Keratinocyte (primary cell): Measurements from ENCODE around the gene SLC22A31. TPM values are rescaled to one million over a fixed set of nuclear protein-coding genes. Genes with fewer than 3 reads are reported as not detected.

Experiments used
- DNase-seq: peaks from one replicate; pipeline ENCODE4 v3.0.0-alpha.2; 2011; ENCODE audit warnings: low read depth, missing footprints, low spot score
- FAIRE-seq: peaks from 2 replicates; lab custom pipeline; 2011; peaks lifted over from hg19 to GRCh38; lab: Jason Lieb, UNC
- H2AFZ ChIP-seq: 2 replicates; pipeline ENCODE4 v1.6.0; 2012; ENCODE audit warnings: low read length, control low read depth, inconsistent platforms; ENCODE audit not compliant: control insufficient read depth
- H3K27ac ChIP-seq: 2 replicates; pipeline ENCODE4 v1.5.1; 2011; ENCODE audit warnings: low read length; ENCODE audit not compliant: control insufficient read depth, insufficient read depth
- H3K27me3 ChIP-seq: 3 replicates; pipeline ENCODE4 v1.6.0; 2011; ENCODE audit warnings: low read length; ENCODE audit not compliant: control insufficient read depth, insufficient read depth; ENCODE audit errors: extremely low read depth
- H3K36me3 ChIP-seq, 2 experiments: 2 replicates in 1 of 2; 3 replicates in 1 of 2; pipeline ENCODE4 v1.5.1; 2011; ENCODE audit warnings: low read length in 2 of 2, mild to moderate bottlenecking in 1 of 2; ENCODE audit not compliant: control insufficient read depth in 2 of 2, insufficient read depth in 2 of 2; ENCODE audit errors: extremely low read depth in 1 of 2
- H3K4me1 ChIP-seq: 3 replicates; pipeline ENCODE4 v1.5.1; 2011; ENCODE audit warnings: low read length; ENCODE audit not compliant: control insufficient read depth, insufficient read depth; ENCODE audit errors: extremely low read depth
- H3K4me2 ChIP-seq: 3 replicates; pipeline ENCODE4 v1.6.0; 2011; ENCODE audit warnings: low read depth, low read length; ENCODE audit not compliant: control insufficient read depth, insufficient read depth; ENCODE audit errors: extremely low read depth
- H3K4me3 ChIP-seq, 3 experiments: fragments of 200-600 bp in 1 of 3; sonication (generic) in 1 of 3; 2 replicates in 2 of 3; 3 replicates in 1 of 3; pipeline ENCODE4 v1.5.1; 2011 to 2016; ENCODE audit warnings: low read length in 3 of 3, mild to moderate bottlenecking in 3 of 3, control low read depth in 2 of 3, inconsistent platforms in 1 of 3, low read depth in 1 of 3, mixed read lengths in 1 of 3, mixed run types in 1 of 3, moderate library complexity in 1 of 3; ENCODE audit not compliant: control insufficient read depth in 2 of 3, insufficient read depth in 2 of 3; ENCODE audit errors: extremely low read depth in 1 of 3
- H3K79me2 ChIP-seq: 2 replicates; pipeline ENCODE4 v1.6.0; 2012; ENCODE audit warnings: low read length; ENCODE audit not compliant: control insufficient read depth, insufficient read depth
- H3K9ac ChIP-seq: 3 replicates; pipeline ENCODE4 v1.6.0; 2011; ENCODE audit warnings: low read length; ENCODE audit not compliant: control insufficient read depth, insufficient read depth; ENCODE audit errors: extremely low read depth
- H3K9me1 ChIP-seq: 3 replicates; pipeline ENCODE4 v1.6.0; 2011; ENCODE audit warnings: low read length; ENCODE audit not compliant: control insufficient read depth, insufficient read depth; ENCODE audit errors: extremely low read depth
- H3K9me3 ChIP-seq: 2 replicates; pipeline ENCODE4 v1.5.1; 2012; ENCODE audit warnings: low read depth, low read length; ENCODE audit not compliant: control insufficient read depth
- H4K20me1 ChIP-seq: 3 replicates; pipeline ENCODE4 v1.6.0; 2011; ENCODE audit warnings: low read length; ENCODE audit not compliant: control insufficient read depth, insufficient read depth; ENCODE audit errors: extremely low read depth
- EZH2 ChIP-seq: IDR thresholded peaks from one replicate; pipeline ENCODE4 v1.6.1; 2012; ENCODE audit warnings: inconsistent platforms, mild to moderate bottlenecking, low read length, moderate library complexity
- dilution Hi-C: fragments of 300-500 bp; cut with MboI; formaldehyde crosslinking; loops from one replicate; pipeline ENCODE4 v1.7.0; 2020; ENCODE audit warnings: low sequenced_read_pairs; ENCODE audit not compliant: extremely low pct_ligation_motif_present
- polyA plus RNA-seq, 5 experiments: library from polyadenylated mRNA; depleted of rRNA in 3 of 5; stranded (reverse) in 3 of 5; stranded (forward) in 1 of 5; unstranded in 1 of 5; fragments of >200 nt; gene quantifications; 1 replicate in 1 of 5; 2 replicates in 3 of 5; 3 replicates in 1 of 5; pipeline versions ENCODE4 v1.2.1 to v1.2.3, GENCODE V29; 2011 to 2012; ENCODE audit warnings: missing spikeins in 2 of 5, low read depth in 1 of 5, low replicate concordance in 1 of 5
- TF ChIP-seq, protein P1 (sequence below), 3 experiments: IDR thresholded peaks in 1 of 3; conservative IDR thresholded peaks in 1 of 3; optimal IDR thresholded peaks in 1 of 3; 2 replicates in 2 of 3; 3 replicates in 1 of 3; pipeline versions ENCODE3 to v1.5.1; 2011; ENCODE audit warnings: low read length in 3 of 3, mild to moderate bottlenecking in 3 of 3, moderate library complexity in 2 of 3, control low read depth in 1 of 3, inconsistent platforms in 1 of 3; ENCODE audit not compliant: insufficient read depth in 2 of 3; ENCODE audit errors: extremely low read depth in 1 of 3

Gene SLC22A31
- polyA plus RNA-seq, 1 donor (not counting 4 experiments of a cell fraction or from before 2014, with no cell fraction given), result not detected

DNA sequence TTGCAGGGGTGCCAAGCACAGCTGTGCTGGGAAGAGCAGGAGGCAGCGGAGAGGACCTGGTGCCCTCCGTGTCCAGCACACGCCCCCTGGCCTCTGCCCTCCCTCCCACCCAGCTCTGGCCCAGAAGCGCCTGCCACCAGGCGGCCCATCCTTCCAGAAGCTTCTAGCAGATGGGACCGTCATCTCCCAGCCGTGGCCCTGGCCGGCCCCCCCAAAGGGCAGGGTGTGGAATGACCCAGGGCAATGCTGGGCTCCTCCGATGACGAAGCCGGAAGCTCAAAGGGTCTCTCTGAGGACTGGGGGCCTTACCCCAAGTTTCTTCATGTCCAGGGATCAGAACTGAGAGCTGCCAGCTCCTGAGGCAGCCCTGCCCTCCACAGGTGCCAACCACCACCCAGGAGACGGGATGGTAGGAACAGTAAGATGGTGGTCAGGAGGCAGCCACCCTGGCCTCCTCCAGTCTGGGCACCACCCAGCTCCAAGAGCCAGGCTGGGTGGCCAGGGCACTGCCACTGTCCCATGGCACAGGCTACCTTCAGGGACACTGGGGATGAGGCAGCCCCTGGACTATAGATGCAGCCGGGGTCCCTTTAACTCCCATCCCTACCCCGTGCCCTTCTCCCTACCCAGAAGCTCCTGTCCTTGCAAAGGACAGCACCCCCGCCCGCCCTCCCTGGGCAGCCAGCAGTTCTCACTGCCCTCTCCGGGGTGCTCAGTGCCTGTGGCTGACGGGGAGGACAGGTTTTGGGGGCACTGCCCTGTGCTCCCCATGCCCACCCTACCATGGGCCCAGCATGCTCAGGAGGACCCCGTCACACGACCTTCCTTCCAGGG lies 35.3 kb downstream of the SLC22A31 start:
- H4K20me1 ChIP-seq, result peaks cover 2% of the 10 kb centered on the region
- no peaks in the 10 kb centered on the region for H3K9me3 ChIP-seq
- dilution Hi-C loops, result no loop called here
- H3K4me2 ChIP-seq, result no peak overlapping the region
- H3K9me1 ChIP-seq, result no peaks in the 10 kb centered on the region
- H3K4me3 ChIP-seq, result no peak overlapping the region
- H3K9ac ChIP-seq, result no peak overlapping the region
- H3K79me2 ChIP-seq, result no peaks in the 10 kb centered on the region
- H3K27me3 ChIP-seq, result peaks cover 29% of the 10 kb centered on the region
- TF ChIP-seq, protein P1, sequence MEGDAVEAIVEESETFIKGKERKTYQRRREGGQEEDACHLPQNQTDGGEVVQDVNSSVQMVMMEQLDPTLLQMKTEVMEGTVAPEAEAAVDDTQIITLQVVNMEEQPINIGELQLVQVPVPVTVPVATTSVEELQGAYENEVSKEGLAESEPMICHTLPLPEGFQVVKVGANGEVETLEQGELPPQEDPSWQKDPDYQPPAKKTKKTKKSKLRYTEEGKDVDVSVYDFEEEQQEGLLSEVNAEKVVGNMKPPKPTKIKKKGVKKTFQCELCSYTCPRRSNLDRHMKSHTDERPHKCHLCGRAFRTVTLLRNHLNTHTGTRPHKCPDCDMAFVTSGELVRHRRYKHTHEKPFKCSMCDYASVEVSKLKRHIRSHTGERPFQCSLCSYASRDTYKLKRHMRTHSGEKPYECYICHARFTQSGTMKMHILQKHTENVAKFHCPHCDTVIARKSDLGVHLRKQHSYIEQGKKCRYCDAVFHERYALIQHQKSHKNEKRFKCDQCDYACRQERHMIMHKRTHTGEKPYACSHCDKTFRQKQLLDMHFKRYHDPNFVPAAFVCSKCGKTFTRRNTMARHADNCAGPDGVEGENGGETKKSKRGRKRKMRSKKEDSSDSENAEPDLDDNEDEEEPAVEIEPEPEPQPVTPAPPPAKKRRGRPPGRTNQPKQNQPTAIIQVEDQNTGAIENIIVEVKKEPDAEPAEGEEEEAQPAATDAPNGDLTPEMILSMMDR (optimal IDR thresholded peaks at IDR 0.05 in 1 of 3, IDR thresholded peaks at IDR 0.05 in 1 of 3, conservative IDR thresholded peaks at IDR 0.05 in 1 of 3; ENCODE audit: extremely low read depth in 1 of 3, insufficient read depth in 2 of 3, low read length in 3 of 3), result no peak
- TF ChIP-seq EZH2, result no peak
- H2AFZ ChIP-seq, result no peak overlapping the region
- H3K4me1 ChIP-seq, result peaks cover 4% of the 10 kb centered on the region
- FAIRE-seq (no peak), DNase-seq (no peak)
- no peaks in the 10 kb centered on the region for H3K36me3 ChIP-seq
- no peak overlapping the region for H3K27ac ChIP-seq

DNA sequence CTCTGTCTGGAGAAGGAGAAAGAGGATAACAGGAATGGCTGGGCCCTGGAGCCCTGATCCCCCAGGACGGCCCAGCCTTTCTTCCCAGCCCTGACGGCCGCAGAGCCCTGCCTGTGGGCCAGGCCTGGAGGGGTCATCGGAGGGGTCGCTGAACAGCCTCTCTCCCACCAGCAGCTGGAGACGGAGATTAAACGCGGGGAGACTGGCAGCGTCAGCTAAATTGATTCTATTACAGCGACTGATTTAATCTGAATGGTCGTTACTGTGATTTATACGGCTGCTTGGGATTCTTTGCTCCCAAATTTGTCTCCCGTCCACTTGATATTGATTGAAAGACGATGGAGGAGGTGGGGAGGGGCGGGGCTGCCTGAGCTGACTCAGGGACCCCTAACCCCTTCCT lies 35.9 kb downstream of the SLC22A31 start:
- Histone ChIP-seq H3K4me3 (no peak overlapping the region), H3K4me2 (no peak overlapping the region), H3K27ac (no peak overlapping the region), H3K9me3 (no peaks in the 10 kb centered on the region), H3K79me2 (no peaks in the 10 kb centered on the region), H3K36me3 (no peaks in the 10 kb centered on the region), H3K9ac (no peak overlapping the region), H4K20me1 (no peaks in the 10 kb centered on the region), H3K4me1 (peaks cover 4% of the 10 kb centered on the region), H3K9me1 (no peaks in the 10 kb centered on the region), H2AFZ (no peak overlapping the region), H3K27me3 (peaks cover 27% of the 10 kb centered on the region)
- dilution Hi-C loops, result no loop called here
- DNase-seq (no peak), FAIRE-seq (no peak)
- TF ChIP-seq, protein P1 (optimal IDR thresholded peaks at IDR 0.05 in 1 of 3, IDR thresholded peaks at IDR 0.05 in 1 of 3, conservative IDR thresholded peaks at IDR 0.05 in 1 of 3; ENCODE audit: extremely low read depth in 1 of 3, insufficient read depth in 2 of 3, low read length in 3 of 3), result no peak
- TF ChIP-seq EZH2, result no peak
